Right renal cortex interstitium (tissue), 3 donors: ENCODE data around the gene HSD11B1L. TPM values are rescaled to one million over a fixed set of nuclear protein-coding genes. Genes with fewer than 3 reads are reported as not detected.
"Not testable (repeated sequence)": the region's sequence is repeated elsewhere in the genome, so short reads cannot be mapped to it uniquely, and the experiment has no call there.

Experiments
- DNase-seq, 3 donors: peaks; one replicate each; pipeline ENCODE4 v3.0.0-alpha.2; 2013; ENCODE audit warnings: low read depth in 3 of 3, low spot score in 2 of 3
- polyA plus RNA-seq, 3 donors: library from polyadenylated mRNA; unstranded; fragments of 120-200 nt; gene quantifications; one replicate each; pipeline ENCODE4 v1.2.1, GENCODE V29; 2013; ENCODE audit not compliant: insufficient read length in 3 of 3

HSD11B1L gene
- polyA plus RNA-seq, 3 donors = 6.8 to 10.2 (median 8.0) TPM

DNA sequence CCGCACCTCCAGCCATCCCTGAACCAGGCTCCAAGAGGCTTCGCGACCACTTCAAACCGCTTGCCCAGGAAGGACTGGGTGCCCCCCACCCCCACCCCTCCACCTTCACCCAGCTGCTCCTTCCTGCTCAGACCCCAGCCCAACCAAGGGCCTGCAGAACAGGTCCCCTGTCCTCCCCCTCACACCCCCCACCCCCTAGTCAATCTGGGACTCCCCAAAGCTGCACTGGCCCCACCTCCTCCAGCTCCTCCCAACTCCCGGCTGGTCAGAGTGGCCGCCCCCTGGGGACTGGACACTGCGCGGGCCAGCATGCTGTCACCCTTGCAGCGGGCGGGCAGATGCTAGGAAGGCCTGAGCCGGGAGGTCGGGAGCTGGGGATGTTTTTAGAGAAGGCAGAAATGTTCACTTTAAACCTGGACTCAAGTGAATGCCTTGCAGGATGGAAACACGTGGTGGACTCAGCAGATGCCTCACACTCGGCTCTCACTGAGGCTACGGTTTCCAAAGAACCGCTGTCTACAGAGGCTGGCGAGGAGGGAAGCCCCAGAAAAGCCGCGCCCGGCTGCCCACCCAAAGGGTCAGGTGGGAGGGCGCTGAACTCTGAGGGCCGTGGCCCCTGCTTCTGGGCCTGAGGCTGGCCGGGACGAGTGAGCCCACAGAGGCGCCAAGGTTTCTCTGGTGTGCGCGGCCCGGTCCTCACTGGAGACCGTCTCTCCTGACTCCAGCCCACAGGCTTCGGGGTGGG is 17.2 kb downstream of the HSD11B1L start:
- DNase-seq = no peak

DNA sequence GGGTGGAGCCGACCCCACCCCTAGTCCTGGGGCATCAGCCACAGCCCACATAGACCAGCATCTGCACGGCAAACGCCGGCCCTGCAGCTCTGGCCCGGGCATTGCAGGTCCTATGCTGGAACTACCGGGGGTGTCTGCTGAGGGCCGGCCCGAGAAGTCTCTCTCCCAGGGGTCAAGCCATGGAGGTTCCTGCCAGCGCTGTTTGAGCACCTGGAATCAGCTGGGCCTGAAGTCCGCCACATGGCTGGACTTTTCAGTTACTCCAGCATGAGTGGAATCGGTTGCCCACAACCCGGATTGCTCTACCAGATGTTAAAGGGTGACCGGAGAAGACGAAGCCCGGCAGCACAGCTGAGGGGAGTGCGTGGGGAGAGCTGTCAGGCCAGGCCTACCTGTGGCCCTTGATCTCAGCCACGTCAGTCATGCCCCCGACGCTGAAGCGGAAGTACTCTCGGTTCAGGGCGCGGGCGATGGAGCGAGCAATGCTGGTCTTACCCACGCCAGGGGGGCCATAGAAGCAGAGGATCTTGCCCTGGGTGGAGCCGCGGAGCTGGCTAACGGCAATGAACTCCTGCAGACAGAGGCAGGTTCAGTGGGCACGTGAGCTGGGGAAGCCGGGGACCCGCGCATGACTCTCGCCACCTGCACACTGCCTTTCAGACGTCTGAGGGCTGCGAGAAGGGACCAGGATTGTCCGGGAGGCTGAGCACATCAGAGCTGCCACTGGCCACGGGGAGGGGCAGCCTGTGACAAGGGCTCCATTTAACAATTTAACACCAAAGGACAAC is 18.0 kb downstream of the HSD11B1L start:
- no peak for DNase-seq

DNA sequence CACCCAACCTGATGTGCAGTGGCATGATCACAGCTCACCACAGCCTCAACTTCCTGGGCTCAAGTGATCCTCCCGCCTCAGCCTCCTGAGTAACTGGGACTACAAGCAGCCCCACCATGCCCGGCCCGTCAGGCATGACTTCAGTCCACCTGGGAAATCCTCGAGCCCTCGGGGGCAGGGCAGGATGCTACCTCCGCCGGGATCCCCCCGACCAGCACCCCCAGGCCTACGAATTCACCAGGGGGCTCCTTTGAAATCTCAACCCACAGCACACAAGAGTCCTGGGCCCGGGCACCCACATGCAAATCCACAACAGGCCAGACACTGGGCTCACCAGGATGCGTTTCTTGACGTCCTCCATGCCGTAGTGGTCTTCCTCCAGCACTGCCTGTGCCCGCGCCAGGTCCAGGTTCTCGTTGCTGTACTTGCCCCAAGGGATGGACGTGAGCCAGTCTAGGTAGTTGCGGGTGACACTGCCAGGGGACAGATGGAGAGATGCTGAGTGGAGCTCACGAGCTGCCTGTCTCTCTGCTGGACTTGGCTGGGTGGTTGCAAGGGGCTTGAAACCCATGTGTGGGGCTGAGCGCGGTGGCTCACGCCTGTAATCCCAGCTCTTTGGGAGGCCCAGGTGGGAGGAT is 19.7 kb downstream of the HSD11B1L start:
- DNase-seq = no peak

DNA sequence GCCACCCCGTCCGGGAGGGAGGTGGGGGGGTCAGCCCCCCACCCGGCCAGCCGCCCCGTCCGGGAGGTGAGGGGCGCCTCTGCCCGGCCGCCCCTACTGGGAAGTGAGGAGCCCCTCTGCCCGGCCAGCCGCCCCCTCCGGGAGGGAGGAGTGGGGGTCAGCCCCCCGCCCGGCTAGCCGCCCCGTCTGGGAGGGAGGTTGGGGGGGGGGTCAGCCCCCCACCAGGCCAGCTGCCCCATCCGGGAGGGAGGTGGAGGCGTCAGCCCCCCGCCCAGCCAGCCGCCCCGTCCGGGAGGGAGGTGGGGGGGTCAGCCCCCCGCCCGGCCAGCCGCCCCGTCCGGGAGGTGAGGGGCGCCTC is 21.2 kb downstream of the HSD11B1L start:
- not testable (repeated sequence) for DNase-seq

- DNase-seq = no peak
Measured at GRCh38 chr19:5703819-5704818, 23.3 kb downstream of the HSD11B1L start.

GRCh38 chr19:5705552-5705951 is 24.7 kb downstream of the HSD11B1L start:
- no peak for DNase-seq

DNA sequence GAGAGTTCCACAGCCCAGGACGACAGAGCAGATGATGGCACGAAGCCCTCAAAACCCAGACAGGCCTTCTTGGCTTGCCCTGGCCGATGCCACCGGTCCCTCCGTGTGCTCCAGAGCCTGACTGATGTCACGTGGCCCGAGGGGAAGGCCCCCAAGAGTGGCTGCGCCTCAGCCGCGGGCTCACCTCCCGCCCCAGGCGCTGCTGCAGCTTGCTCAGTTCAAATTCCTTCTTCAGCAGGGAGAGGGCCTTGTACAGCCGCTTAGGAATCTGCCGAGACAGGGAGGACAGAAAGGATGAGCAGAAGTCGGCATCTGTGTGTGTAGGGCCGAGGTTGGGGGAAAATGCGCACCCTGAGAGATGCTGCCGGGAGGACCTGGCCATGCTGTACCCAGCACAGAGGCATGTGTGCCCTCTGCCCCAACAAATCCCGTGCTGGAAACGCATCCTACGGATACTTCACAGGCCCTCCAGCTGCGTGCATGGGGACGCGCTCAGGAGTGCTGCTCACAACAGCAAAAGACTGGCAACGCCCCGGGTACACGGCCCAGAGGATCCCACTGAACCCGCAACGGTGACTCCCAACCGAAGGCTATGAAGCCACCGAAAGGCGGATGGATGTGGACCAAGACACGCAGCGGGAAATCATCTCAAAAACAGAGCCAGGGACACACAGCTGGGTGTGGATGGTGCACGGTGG is 26.2 kb downstream of the HSD11B1L start:
- DNase-seq = no peak

GRCh38 chr19:5707576-5708575 is 27.0 kb downstream of the HSD11B1L start:
- no peak for DNase-seq

- no peak for DNase-seq
Measured at GRCh38 chr19:5711025-5711424, 30.2 kb downstream of the HSD11B1L start.

DNA sequence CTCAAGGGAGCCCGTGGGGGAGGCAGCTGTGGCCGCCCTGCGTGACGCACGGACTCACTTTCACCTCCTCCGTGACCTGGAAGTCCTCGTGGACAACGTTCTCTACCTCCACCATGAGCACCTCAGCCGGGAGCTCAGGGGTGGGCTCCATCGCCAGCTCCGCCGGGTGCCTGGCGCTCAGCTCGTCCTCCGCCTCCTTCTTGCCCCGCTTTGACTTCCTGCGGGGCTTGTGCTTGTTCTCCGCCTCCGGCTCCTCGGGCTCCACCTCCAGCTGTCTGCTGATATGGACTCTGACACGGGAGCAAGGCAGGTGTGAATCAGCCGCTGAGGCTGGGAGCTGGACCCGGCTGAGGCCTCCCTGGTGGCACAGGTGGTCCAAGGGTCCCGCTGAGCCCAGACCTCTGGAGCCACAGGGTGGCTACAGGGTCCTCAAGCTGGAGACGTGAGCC is 30.9 kb downstream of the HSD11B1L start:
- no peak for DNase-seq

DNA sequence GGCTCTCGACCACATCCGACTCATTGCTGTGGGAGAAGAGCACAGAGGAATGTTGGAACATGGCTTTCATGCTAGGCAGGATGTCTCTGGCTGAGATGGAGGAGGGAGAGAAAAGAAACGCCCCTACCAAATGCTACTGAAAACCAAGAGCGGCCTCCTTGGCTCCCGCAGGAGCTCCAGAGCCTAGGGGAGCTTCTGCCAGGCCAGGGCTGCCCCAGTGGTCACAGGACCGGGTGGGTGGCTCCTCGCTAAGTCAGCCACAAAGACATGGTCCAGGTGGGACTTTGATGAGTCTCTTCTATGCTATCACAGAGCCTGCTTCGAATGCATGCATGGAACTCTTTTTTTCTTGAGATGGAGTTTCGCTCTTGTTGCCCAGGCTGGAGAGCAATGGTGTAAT is 32.4 kb downstream of the HSD11B1L start:
- no peak for DNase-seq

- DNase-seq = no peak
Measured at GRCh38 chr19:5714816-5715215, 34.0 kb downstream of the HSD11B1L start.

- no peak for DNase-seq
Measured at GRCh38 chr19:5717215-5717935, 36.5 kb downstream of the HSD11B1L start.

DNA sequence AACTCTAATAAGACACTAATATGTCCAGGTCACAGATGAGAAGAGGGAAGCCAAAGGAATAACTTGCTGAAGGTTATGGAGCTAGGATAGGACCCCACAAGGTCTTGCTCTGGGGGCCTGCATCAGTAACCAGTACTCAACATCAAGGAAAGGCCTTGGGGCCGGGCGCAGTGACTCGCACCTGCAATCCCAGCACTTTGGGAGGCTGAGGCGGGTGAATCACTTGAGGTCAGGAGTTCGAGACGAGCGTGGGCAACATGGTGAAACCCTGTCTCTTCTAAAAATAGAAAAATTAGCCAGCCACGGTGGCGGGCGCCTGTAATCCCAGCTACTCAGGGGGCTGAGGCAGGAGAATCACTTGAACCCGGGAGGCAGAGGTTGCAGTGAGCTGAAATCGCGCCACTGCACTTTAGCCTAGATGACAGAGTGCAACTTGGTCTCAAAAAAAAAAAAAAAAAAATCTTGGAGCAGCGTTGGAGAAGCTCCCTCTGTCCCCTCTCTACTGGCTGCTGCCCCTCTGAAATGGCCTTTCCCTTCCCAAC is 37.3 kb downstream of the HSD11B1L start:
- DNase-seq = no peak

- no peak for DNase-seq
Measured at GRCh38 chr19:5718579-5719273, 37.9 kb downstream of the HSD11B1L start.

GRCh38 chr19:5719274-5719960 is 38.6 kb downstream of the HSD11B1L start:
- no peak for DNase-seq
